PC-3 (cell line): ENCODE results near the gene MFAP3.

ENCODE experiments used
- EZH2phosphoT487 ChIP-seq: fragments of 300-600 bp; sonication (generic); IDR thresholded peaks from 2 replicates; pipeline ENCODE4 v1.6.1; 2018; ENCODE audit warnings: mild to moderate bottlenecking, antibody characterized with exemption, low read length, borderline replicate concordance
- TF ChIP-seq, protein P1 (sequence below): fragments of 300-600 bp; sonication (generic); conservative IDR thresholded peaks from 2 replicates; pipeline ENCODE4 v1.5.1; 2017; ENCODE audit warnings: antibody characterized with exemption, low read depth, mild to moderate bottlenecking, low read length

GRCh38 chr5:154044581-154044980 lies 5.8 kb downstream of the MFAP3 start:
- TF ChIP-seq, protein P1, sequence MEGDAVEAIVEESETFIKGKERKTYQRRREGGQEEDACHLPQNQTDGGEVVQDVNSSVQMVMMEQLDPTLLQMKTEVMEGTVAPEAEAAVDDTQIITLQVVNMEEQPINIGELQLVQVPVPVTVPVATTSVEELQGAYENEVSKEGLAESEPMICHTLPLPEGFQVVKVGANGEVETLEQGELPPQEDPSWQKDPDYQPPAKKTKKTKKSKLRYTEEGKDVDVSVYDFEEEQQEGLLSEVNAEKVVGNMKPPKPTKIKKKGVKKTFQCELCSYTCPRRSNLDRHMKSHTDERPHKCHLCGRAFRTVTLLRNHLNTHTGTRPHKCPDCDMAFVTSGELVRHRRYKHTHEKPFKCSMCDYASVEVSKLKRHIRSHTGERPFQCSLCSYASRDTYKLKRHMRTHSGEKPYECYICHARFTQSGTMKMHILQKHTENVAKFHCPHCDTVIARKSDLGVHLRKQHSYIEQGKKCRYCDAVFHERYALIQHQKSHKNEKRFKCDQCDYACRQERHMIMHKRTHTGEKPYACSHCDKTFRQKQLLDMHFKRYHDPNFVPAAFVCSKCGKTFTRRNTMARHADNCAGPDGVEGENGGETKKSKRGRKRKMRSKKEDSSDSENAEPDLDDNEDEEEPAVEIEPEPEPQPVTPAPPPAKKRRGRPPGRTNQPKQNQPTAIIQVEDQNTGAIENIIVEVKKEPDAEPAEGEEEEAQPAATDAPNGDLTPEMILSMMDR = no peak
- TF ChIP-seq EZH2phosphoT487 = no peak
